Osteoblast (primary cell): ENCODE data around the gene AUTS2. TPM values are rescaled to one million over a fixed set of nuclear protein-coding genes. Genes with fewer than 3 reads are reported as not detected.

ENCODE experiments used
- DNase-seq: peaks from one replicate; pipeline ENCODE4 v3.0.0; 2011; ENCODE audit warnings: low spot score, mixed read lengths; ENCODE audit not compliant: insufficient read length; ENCODE audit errors: missing footprints
- H2AFZ ChIP-seq: 2 replicates; pipeline ENCODE4 v1.6.0; 2011; ENCODE audit warnings: mild to moderate bottlenecking, low read length
- H3K27ac ChIP-seq: 2 replicates; pipeline ENCODE4 v1.5.1; 2011; ENCODE audit warnings: mild to moderate bottlenecking, low read depth, low read length, moderate library complexity
- H3K27me3 ChIP-seq: 2 replicates; pipeline ENCODE4 v1.6.0; 2012; ENCODE audit warnings: mild to moderate bottlenecking, control low read depth, inconsistent platforms, low read length, moderate library complexity; ENCODE audit not compliant: insufficient read depth
- H3K36me3 ChIP-seq: 2 replicates; pipeline ENCODE4 v1.5.1; 2011; ENCODE audit warnings: mild to moderate bottlenecking, low read length, control low read depth, moderate library complexity; ENCODE audit not compliant: insufficient read depth
- H3K4me1 ChIP-seq: 2 replicates; pipeline ENCODE4 v1.5.1; 2011; ENCODE audit warnings: mild to moderate bottlenecking, low read length, control low read depth, moderate library complexity; ENCODE audit not compliant: insufficient read depth
- H3K4me2 ChIP-seq: 2 replicates; pipeline ENCODE4 v1.6.0; 2011; ENCODE audit warnings: mild to moderate bottlenecking, low read length; ENCODE audit not compliant: insufficient read depth
- H3K4me3 ChIP-seq: fragments of 200-600 bp; sonication (generic); 3 replicates; pipeline ENCODE4 v1.5.1; 2012; ENCODE audit warnings: mild to moderate bottlenecking, low read length, inconsistent platforms; ENCODE audit not compliant: insufficient read depth
- H3K79me2 ChIP-seq: 2 replicates; pipeline ENCODE4 v1.6.0; 2012; ENCODE audit warnings: mild to moderate bottlenecking, low read length, control low read depth, inconsistent platforms; ENCODE audit not compliant: insufficient read depth
- H3K9me3 ChIP-seq: 2 replicates; pipeline ENCODE4 v1.5.1; 2011; ENCODE audit warnings: low read depth, low read length, control low read depth
- H4K20me1 ChIP-seq: 2 replicates; pipeline ENCODE4 v1.6.0; 2012; ENCODE audit warnings: mild to moderate bottlenecking, low read length, control low read depth; ENCODE audit not compliant: insufficient read depth
- CTCF ChIP-seq: IDR thresholded peaks from 2 replicates; pipeline ENCODE4 v1.5.1; 2011; ENCODE audit warnings: mild to moderate bottlenecking, low read depth, low read length, moderate library complexity; ENCODE audit errors: extremely low read depth
- total RNA-seq: library from RNA; depleted of rRNA; stranded (reverse); fragments of >200 nt; gene quantifications from 2 replicates; pipeline ENCODE4 v1.2.3, GENCODE V29; 2012

AUTS2 gene
- total RNA-seq, 1 donor: 15.2 TPM

GRCh38 chr7:70352906-70353305 is 754.6 kb downstream of the AUTS2 start:
- H2AFZ ChIP-seq: no peak overlapping the region
- no peaks in the 10 kb centered on the region for H3K79me2 ChIP-seq
- H4K20me1 ChIP-seq: no peaks in the 10 kb centered on the region
- H3K4me1 ChIP-seq: no peaks in the 10 kb centered on the region
- no peaks in the 10 kb centered on the region for H3K36me3 ChIP-seq
- H3K4me3 ChIP-seq: no peak overlapping the region
- no peak overlapping the region for H3K27ac ChIP-seq
- no peak for DNase-seq
- TF ChIP-seq CTCF: no peak
- no peaks in the 10 kb centered on the region for H3K9me3 ChIP-seq
- H3K4me2 ChIP-seq: no peak overlapping the region
- H3K27me3 ChIP-seq: no peaks in the 10 kb centered on the region

- Histone ChIP-seq H3K4me1 (no peaks in the 10 kb centered on the region), H3K27ac (no peak overlapping the region), H4K20me1 (no peaks in the 10 kb centered on the region), H3K4me2 (no peak overlapping the region), H3K79me2 (no peaks in the 10 kb centered on the region), H3K4me3 (no peak overlapping the region), H3K9me3 (no peaks in the 10 kb centered on the region), H3K36me3 (no peaks in the 10 kb centered on the region), H2AFZ (no peak overlapping the region), H3K27me3 (no peaks in the 10 kb centered on the region)
- no peak for DNase-seq
- TF ChIP-seq CTCF: no peak
These were observed 755.2 kb downstream of the AUTS2 start for GRCh38 chr7:70353330-70353945.

DNA sequence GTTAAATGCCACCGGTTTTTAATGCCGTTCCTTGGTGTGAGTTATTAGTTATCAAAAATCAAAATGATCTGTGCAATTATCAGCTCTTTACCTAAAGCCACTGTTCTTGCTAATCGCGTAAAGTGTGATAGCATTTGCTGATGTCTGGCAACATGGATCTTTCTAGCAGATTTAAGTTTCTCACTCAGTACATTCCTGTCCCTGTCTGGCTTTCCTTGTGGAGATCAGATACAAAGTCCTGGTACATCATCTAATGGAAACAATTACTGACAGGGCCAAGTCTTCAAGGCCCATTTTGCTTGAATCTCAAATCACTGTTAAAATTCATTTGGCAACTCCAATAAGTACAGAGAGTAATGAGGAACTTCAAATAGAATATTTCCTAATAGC is 755.7 kb downstream of the AUTS2 start:
- H2AFZ ChIP-seq: no peak overlapping the region
- no peak overlapping the region for H3K4me3 ChIP-seq
- TF ChIP-seq CTCF: no peak
- no peaks in the 10 kb centered on the region for H3K79me2 ChIP-seq
- H3K4me2 ChIP-seq: no peak overlapping the region
- no peak overlapping the region for H3K27ac ChIP-seq
- no peaks in the 10 kb centered on the region for H3K4me1 ChIP-seq
- H3K9me3 ChIP-seq: no peaks in the 10 kb centered on the region
- no peaks in the 10 kb centered on the region for H3K27me3 ChIP-seq
- H3K36me3 ChIP-seq: no peaks in the 10 kb centered on the region
- no peak for DNase-seq
- H4K20me1 ChIP-seq: no peaks in the 10 kb centered on the region

DNA sequence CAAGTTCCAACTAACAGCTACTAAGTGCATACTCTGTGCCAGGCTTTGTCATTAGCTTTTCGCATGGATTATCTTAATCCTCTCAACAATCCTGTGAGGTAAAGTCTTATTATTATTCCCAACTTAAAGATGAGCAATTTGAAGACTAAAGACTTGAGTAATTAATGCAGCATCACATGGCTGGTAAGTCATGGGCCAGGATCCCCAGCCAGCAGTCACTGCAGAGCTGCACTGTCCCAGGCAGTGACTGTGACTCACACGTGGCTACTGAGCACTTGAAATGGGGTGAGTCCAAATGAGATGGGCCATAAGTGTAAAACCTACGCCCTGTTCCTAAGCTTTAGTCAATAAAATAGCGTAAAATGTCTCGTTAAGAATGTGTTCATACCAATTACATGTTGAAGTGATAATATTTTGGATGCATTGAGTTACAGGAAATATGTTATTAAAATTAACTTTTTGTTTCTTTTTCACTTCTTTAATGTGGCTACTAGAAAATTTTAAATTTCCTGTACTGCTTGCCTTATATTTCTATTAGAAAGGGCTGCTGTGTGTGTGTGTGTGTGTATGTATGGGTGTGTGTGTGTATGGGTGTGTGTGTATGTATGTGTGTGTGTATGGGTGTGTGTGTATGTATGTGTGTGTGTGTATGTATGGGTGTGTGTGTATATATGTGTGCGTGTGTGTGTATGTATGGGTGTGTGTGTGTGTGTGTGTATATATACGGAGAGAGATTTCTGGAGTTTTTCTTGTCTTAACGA is 756.3 kb downstream of the AUTS2 start:
- no peak overlapping the region for H2AFZ ChIP-seq
- H3K4me2 ChIP-seq: no peak overlapping the region
- H3K4me1 ChIP-seq: no peaks in the 10 kb centered on the region
- TF ChIP-seq CTCF: no peak
- DNase-seq: no peak
- no peaks in the 10 kb centered on the region for H3K27me3 ChIP-seq
- H3K9me3 ChIP-seq: no peaks in the 10 kb centered on the region
- H4K20me1 ChIP-seq: no peaks in the 10 kb centered on the region
- H3K27ac ChIP-seq: no peak overlapping the region
- no peaks in the 10 kb centered on the region for H3K36me3 ChIP-seq
- H3K4me3 ChIP-seq: no peak overlapping the region
- H3K79me2 ChIP-seq: no peaks in the 10 kb centered on the region
